Bone marrow (tissue), 2 donors: Measurements from ENCODE around the gene XPNPEP2.
A peak's percentile ranks its signal among the peaks of the same experiment; 100 is the strongest.

Experiments used
- DNase-seq, 2 donors: peaks; one replicate each; lab custom pipeline; 2025; lab: John Stamatoyannopoulos, UW

XPNPEP2 gene

DNA sequence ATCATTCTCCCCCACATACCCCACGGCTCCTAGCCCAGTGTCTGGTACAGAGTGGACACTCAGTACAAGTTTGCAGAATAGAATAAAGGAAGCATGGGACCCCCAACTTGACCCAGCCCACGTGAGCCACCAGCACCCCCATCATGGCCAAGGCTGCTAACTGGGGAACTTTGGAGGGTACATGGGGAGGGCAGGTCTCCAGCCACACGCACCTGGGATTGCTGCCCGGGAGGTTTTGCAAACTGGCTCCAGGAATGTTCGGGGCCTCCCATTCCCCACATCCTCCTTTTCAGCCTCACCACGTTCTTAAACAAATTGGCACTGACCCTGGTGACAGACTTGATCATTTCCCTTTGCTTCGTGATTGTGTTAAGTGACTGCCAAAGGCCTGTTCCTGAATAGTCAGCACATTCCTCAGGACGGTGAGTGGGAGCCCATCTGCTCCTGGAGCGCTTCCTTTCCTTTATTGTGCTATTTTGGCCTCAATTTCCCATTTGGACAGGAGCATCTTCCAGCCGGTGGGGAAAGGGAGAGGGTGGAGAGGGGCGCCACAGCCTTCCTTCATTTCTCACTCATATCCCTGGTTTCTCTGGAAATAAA, 18.7 kb upstream of the XPNPEP2 start:
- no peak for DNase-seq

DNA sequence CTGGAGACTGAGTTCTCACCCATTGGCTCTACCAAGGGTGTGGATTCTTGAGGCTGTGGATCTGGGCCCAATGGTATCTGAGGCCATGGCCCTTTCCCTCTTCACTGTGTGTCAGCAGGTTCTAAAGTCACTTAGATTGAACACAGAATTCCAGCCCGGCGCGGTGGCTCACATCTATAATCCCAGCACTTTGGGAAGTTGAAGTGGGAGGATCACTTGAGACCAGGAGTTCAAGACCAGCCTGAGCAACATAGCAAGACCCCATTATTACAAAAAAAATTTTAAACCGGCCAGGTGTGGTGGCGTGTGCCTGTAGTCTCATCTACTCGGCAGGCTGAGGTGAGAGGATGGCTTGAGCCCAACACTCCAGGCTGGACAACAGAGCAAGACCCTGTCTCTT, 18.0 kb upstream of the XPNPEP2 start:
- no peak for DNase-seq

DNA sequence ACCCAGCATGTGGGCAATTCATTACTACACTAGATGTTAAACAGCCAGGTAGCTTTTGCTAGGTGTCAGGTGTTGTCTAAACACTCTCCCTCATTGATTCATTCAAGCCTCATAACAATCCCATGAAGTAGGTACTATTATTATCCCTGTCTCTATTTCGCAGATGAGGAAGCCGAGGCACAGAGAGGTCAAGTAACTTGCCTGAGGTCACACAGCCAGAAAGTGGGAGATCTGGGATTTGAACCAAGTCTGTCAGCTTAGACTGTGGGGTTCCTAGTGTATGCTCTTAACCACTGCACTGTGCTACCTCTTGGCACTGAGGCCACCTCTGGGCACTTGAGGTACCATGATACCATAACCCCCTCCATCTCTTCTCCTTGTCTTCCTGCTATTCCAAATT, 17.4 kb upstream of the XPNPEP2 start:
- DNase-seq: no peak

DNA sequence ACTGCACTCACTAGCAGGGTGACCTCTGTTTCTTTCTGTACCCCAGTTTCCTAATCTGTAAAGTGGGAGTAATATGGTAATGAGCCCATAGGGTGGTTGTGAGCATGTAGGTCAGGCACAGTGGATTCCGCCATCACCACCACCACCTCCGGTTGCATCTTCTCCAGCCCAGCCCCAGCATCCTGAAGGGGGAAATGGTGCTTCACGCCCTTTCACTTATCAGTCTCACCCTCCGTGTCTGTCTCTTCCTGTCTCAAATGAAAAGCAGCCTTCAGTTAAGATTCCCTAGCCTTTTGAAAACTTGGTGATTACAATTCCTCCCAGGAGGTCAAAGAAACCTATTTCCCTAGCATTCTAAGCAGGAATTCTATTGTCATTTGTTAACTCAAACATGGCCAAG, 16.9 kb upstream of the XPNPEP2 start:
- peak in 1 of 2 donors; percentile 19 for DNase-seq

DNA sequence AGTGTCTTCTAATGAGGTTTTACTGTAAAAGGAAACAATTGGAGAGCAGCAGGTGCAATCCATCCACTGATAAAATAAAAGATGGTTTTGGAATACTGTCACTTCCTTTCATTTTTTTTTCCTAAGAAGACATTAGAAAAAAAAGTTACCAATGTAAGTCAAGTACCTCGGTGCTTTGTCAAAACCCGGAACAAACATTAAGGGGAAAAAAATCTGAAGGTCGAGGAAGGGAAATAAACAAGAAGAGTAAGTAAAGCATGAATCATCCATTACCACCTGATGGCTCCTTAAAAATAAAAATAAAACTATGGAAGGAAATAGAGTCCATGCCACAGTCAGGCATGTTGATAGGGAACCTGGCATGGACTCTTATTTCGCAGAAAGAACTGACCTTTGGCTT, 15.3 kb upstream of the XPNPEP2 start:
- DNase-seq: no peak

DNA sequence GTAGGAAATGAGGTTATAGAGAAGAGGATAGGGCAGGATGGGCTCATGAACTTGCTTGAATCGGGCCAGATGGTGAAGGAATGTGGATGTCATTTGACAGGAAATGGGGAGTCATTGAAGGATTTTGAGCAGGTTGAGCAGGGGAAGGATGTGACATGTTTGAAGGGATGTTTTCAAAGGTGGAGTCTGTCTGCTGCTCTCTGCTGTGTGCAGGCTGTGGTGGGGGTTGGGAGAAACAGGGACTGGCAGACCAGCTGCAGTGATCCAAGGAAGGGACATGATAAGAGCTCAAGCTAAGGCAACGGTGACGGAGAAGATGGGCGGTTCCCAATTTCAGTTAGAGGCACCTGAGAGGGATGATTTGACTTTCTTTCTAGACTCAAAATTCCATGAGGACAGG, 14.0 kb upstream of the XPNPEP2 start:
- no peak for DNase-seq

DNA sequence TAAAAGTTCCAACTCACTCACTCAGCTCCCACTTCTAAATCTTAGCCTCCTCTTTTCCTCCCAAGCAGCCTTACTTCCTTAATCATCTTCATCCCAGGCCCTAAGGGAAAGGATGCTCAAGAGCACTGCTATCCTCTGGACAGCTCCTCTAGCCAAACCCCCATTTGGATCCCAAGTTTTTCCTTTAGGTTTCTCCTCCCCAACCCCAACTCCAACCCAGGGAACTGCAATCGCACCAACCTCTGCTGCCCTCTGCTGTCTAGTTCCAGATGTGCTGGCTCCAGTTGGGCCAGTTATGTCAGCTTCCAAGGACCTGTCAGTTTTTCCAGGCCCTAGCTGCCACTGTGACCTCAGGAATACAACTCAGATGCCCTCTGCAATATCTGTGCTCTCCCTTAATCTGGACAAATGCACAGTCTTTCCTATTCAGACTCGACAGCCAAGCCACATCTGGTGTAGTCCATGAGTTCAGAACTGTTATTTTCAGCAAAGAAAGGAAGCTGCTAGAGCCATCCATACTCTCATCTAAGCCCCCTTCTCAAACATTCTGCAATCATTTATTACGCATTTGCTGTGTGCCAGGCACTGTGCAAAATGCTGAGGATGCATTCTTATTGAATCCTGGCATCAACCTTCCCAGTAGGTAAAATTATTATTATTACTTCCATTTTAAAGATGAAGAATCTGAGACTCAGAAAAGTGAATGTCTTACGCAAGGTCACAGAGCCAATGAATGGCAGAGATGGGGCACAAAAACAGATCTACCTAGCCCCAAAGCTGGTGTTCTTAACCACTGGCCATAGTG, 12.3 kb upstream of the XPNPEP2 start:
- no peak for DNase-seq

DNA sequence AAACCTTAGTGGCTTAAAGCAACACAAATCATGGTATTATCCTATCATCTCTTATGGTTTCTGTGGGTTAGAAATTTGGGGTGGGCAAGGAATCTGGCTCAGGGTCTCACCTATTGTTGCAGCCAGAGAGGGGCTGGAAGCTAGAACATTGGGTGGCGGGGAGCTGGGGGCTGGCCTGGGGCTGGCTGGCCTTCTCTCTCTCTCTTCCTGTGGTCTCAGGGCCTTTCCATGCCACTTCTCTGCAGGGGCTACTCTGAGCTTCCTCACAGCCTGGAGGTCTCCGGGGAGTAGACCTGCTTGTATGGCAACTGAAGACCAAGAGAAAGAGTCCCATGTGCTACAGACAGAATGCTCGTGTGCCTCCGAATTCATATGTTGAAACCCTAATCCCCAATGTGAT, 10.7 kb upstream of the XPNPEP2 start:
- no peak for DNase-seq

DNA sequence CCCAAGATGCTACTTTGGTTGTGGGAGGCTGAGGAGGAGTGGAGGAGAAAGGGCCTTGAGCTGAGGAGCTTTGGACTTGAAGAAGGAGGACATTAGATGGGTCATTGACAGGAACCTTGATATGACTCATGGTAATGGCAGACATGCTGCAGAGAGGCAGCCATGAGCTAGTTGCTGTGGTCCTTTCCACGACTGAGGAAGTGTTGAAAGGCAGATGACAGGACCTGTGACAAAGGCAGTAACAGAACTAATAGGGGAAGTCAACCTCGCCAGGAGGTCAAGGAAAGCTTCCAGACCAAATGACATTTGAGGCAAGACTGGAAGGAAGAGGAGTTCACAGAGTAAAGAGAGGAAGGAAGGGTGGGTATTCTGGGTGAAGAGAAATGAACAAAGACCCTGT, 7.6 kb upstream of the XPNPEP2 start:
- peak in 1 of 2 donors; percentile 56 for DNase-seq

DNA sequence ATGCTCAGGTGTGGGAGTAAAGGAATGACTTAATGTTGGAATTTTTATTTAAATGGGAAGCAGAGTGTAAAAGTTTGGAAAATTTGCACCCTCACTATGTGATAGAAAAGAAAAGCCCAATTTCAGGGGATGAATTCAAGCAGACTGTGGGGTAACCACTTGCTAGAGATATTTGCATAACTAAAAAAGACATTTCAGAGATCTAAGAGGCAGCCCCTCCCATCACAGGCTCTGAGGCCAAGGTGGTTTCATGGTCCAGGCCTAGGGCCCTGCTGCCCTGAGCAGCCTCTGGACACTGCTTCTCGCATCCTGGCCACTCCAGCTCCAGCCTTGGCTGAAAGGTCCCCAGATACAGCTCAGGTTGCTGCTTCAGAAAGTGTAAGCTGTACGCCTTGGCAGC, 5.9 kb upstream of the XPNPEP2 start:
- no peak for DNase-seq

DNA sequence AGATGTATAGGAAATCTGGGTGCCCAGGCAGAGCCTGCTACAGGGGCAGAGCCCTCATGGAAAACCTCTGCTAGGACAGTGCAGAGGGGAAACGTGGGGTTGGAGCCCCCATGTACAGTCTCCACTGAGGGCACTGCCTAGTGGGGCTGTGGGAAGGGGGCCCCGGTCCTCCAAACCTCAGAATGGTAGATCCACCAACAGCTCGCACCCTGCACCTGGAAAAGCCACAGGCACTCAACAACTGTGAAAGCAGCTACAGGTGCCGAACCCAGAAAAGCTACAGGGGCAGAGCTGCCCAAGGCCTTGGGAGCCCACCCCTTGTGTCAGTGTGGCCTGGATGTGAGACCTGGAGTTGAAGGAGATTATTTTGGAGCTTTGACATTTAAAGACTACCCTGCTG, 5.4 kb upstream of the XPNPEP2 start:
- DNase-seq: no peak

DNA sequence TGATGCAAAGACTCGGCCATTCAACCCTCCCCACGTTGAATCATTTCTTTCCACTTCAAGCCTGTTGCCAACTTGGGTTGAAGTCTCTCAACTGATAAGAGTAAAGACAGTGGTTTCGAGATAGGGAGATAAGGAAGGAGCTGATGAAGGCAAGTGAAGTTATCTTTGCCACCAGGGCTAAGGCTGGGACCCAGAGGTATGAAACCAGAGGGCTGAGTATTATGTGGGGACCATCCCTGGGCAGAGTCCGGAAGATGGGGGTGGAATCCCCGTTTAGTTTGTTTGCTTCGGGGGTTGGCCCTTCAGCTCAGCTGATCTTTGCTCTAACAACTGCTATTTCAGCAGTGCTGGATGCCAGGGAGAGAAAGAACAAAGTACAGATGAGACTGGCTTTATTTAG, 2.3 kb upstream of the XPNPEP2 start:
- DNase-seq: no peak

DNA sequence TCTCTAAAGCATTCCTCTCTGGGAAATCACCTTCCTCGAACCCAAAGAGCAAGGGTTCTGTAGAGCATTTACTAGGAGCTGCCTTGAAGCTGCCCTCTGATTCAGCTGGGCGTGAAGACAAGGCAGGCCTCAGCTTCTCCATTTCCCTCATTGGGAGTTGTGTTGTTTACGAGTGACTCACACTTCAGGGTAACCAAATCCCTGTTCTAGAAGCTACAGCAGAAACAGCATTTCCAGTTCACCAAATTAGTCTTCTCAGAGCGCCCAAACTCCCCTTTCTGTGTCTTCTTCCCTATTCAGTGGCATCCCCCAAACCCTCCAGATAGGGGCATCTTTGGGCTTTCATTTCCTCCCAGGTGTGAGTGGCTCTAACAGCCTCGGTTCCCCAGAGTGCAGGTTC, 863 bp upstream of the XPNPEP2 start:
- peak; percentile 4 to 65 for DNase-seq

DNA sequence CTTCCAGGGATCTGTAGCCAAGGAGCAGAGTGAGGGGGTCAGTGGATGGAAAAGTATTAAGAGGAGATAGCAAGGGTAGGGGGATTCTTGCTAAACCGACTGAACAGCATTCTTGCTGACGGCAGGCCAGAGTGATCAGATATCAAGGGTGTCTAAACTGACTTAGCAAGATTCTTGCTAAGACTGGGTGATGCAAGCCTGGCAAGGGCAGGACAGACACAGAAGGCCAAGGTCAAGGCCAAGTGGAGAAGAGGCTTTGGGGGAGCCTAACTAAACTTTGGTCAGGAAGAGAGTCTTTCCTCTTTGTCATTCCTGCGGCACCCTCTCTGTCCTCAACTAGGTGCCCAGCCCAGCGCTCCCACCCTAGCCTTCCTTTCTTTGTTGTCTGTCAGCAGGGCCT, 799 bp downstream of the XPNPEP2 start:
- DNase-seq: no peak

DNA sequence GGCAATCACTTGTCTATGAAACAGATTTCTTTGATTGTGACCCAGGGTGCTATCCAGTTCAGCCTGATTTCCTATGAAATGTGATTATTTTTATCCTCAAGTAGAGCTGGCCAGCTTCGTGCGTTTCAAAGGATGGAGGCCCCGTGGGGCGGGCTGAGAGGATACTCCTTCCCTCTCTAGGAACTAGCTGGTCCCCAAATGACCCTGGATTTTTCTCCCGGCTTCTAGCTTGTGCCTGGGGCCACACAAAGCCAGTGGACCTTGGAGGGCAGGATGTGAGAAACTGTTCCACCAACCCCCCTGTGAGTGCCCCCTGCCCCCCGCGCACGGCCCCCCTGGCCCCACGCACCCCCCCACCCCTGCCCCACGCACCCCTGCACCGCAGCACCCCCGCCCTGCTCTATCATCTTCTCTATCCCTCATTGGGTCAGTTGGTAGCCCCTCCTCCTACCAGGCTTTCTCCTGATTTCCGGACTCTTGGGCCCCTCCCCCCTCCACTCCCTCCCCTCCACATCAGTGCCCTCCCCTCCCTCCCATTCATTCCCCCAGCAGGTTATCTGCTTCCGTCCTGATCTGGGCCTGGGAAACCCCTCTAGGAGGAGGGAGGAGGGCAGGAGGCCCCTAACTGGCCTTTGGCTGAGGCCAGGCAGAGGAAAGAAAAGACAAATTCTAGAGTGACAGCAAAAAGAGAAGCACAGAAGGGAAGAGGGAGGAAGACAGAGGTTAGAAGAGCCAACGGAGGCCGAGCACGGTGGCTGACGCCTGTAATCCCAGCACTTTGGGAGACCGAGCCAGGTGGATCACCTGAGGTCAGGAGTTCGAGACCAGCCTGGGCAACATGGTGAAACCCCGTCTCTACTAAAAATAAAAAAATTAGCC, 3.3 kb downstream of the XPNPEP2 start:
- DNase-seq: no peak

DNA sequence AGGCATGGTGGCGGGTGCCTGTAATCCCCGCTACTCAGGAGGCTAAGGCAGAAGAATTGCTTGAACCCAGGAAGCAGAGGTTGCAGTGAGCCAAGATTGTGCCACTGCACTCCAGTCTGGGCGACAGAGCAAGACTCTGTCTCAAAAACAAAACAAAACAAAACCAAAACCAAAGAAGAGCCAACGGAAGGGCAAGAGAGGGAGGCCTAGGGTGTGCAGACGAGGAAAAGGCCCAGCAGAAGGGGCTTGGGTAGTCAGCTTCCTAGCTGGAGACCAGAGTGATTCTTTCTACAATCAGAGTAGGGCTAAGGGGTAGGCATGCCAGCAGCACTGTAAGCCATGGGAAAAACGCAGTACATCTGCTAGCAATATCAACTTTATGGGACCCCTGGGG, 4.0 kb downstream of the XPNPEP2 start:
- DNase-seq: peak in 1 of 2 donors; percentile 29

DNA sequence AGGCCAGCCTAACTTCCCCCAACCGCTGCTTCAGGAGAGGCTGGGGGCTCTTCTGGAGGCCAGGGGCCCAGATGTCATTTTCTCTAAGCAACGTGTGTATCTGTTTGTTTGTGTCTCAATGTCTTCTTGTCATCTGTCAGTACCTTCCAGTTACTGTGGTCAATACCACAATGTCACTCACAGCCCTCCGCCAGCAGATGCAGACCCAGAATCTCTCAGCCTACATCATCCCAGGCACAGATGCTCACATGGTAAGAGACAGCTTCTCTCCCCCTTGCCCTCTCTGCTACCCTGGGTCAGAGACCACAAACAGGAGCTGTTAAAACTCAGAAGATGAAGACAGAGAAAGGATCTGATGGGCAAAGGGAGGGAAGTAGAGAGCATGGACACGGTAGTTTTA, 5.0 kb downstream of the XPNPEP2 start:
- DNase-seq: no peak

DNA sequence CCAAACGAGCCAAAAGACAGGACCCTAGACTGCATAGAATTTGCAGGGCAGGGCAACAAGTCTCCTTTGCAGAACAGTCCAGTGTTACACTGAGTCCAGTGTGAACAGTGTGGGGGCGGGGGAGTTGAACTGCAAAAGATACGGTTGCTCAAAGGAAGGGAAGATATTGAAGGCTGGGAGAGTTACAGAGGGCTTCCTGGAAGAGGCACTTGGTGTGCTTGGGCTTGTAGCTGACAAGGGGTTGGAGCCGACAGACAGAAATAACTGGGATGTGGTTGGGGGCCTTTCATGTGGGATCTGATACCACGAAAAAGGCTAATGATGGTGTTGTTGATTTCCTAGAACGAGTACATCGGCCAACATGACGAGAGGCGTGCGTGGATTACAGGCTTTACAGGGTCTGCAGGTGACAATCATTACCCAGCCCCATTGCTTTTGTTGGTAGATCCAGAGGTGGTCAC, 6.1 kb downstream of the XPNPEP2 start:
- DNase-seq: no peak

DNA sequence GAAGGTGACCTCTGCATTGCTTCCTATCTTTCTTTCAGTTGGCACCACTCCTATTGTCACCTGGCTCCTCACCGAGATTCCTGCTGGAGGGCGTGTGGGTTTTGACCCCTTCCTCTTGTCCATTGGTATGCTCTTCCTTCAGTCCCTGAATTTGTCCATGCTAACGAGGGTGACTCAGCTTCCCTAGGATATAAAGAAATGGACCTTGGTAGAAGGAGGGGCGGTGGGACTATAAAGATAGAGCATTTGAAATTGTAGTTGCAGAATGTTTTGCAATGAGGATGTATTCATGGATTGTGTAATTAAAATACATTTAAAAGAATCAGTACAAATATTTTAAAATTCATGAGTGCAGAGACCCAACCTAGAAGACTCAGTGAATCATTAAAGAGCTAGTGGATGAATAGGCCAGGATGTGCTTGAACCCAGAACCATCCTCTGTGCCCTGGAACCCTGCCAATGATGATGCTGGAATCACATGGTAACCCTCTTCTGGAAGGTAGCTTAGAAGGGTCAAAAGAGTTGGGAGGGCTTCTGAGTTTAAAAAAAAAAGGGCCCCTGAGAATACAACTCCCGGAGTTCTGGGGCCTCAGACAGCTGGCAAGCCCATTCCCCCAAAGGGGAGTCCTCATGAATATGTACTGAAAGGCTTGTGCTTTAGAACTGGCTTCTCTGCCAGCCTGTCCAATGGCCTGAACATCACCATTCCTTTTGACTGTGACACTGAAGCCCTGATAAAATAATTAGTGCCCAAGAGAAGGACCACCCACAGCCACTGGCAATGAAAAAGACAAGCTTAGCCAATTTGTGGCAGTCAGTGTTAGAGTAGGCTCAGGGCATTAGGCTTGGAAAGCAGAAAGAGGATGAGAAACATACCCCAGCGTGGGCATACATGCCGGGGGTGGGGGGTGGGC, 8.0 kb downstream of the XPNPEP2 start:
- DNase-seq: no peak

DNA sequence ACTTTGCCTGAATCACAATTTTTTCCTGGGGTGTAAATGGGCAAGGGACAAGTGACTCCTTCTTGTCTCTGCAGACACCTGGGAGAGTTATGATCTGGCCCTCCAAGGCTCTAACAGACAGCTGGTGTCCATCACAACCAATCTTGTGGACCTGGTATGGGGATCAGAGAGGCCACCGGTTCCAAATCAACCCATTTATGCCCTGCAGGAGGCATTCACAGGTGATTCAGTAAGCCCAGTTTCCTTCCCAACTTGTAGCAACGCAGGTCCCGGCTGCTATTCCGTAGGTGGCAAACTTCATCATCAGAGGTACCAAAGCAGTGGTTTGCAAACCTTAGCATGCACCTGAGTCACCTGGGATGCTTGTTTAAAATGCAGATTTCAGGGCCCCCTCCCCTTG, 8.8 kb downstream of the XPNPEP2 start:
- DNase-seq: no peak

DNA sequence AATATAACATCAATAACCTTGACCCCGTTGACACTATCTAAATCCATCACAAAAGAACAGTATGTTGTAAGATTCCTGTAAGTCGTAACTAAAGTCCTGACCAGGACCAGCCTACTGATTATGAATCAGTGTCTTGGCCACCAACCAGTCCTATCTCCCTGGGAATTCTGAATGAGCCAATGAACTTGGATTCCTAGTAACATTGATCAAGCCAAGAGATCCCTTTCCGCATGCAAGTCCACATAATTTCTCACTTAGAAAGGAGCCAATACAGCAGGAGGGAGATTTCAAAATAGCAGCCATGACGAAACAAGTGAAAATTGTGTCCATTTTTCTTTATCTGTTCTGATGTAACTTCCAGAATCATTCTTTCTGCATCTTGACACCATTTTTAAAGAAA, 9.5 kb downstream of the XPNPEP2 start:
- no peak for DNase-seq

DNA sequence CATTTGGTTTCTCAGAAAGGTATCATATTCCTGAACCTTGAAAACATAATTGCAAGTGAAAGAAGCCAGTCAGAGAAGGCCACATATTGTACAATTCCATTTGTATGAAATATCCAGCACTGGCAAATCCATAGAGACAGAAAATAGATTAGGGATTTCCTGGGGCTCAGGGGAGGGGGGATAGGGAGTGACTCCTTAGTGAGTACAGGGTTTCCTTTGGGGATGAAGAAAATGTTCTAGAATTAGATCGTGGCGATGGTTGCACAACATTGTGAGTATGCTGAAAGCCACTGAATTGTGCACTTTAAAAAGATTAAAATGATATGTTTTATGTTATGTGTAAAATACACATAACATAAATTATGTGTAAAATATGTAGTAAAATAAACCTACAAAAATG, 10.3 kb downstream of the XPNPEP2 start:
- no peak for DNase-seq
